Measurements from ENCODE around the gene DIAPH1. TPM values are rescaled to one million over a fixed set of nuclear protein-coding genes. Genes with fewer than 3 reads are reported as not detected.

Gene DIAPH1
- total RNA-seq, 4 donors from 2014 or later = 63.0 to 157 (median 124) TPM

- H3K4me1 ChIP-seq = peaks cover 0 to 11% (median 3%) of the 10 kb centered on the region in 3 donors
- no peaks in the 10 kb centered on the region for H3K27me3 ChIP-seq
- DNase-seq = no peak
- H3K4me3 ChIP-seq = no peak overlapping the region
- peak overlapping the region in 1 of 4 donors; percentile 9 for H3K27ac ChIP-seq
- TF ChIP-seq POLR2A (IDR thresholded peaks at IDR 0.05) (no peak), CTCF (IDR thresholded peaks at IDR 0.05) (no peak)
- H3K9me3 ChIP-seq = no peaks in the 10 kb centered on the region
- intact Hi-C loops (cut with DNase I) = no loop called here
- peaks cover 14 to 85% (median 51%) of the 10 kb centered on the region in 3 donors for H3K36me3 ChIP-seq
Observed at GRCh38 chr5:141623186-141623585, 4.4 kb upstream of the DIAPH1 start.

- intact Hi-C loops (cut with DNase I) = no loop called here
- Histone ChIP-seq H3K4me3 (peak overlapping the region; percentile 76 to 100 (median 84)), H3K4me1 (peaks cover 17 to 44% (median 21%) of the 10 kb centered on the region in 3 donors), H3K9me3 (no peaks in the 10 kb centered on the region), H3K27ac (peak overlapping the region; percentile 97 to 99 (median 97)), H3K36me3 (peaks cover 0 to 35% (median 18%) of the 10 kb centered on the region in 3 donors), H3K27me3 (no peaks in the 10 kb centered on the region)
- TF ChIP-seq CTCF (IDR thresholded peaks at IDR 0.05) = no peak
- no peak for TF ChIP-seq POLR2A (IDR thresholded peaks at IDR 0.05)
- no peak for DNase-seq
- 0 to 1% methylated on average over 30 to 36 of the region's 36 CpGs for WGBS, 2 donors
Observed at GRCh38 chr5:141618030-141618803, 583 bp downstream of the DIAPH1 start.

DNA sequence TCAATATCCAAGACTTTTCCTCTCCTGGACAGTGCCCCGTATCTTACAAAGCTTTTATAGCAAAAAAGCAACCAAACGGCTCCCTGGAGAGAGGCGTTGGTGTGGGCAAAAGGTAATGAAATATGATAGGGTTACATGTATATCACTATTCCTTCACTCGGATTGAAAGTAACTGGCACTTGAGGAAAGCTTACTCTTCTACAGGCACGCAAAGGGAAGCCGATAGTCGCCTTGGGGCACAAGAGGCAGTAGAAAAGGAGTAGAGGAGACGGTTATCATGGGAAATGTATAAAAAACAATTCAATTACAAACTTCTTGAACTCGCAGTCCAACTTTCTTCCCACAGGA, 1.1 kb downstream of the DIAPH1 start:
- Histone ChIP-seq H3K9me3 (no peaks in the 10 kb centered on the region), H3K36me3 (peaks cover 0 to 30% (median 13%) of the 10 kb centered on the region in 3 donors), H3K27ac (peak overlapping the region; percentile 97 to 99 (median 97)), H3K4me1 (peaks cover 17 to 50% (median 21%) of the 10 kb centered on the region in 3 donors), H3K4me3 (peak overlapping the region; percentile 76 to 100 (median 84)), H3K27me3 (no peaks in the 10 kb centered on the region)
- TF ChIP-seq POLR2A (IDR thresholded peaks at IDR 0.05) (no peak), CTCF (IDR thresholded peaks at IDR 0.05) (no peak)
- intact Hi-C loops (cut with DNase I) = no loop called here
- WGBS, 2 donors = 4 to 5% methylated on average over 9 of the region's 9 CpGs
- no peak for DNase-seq

- peak overlapping the region; percentile 97 to 99 (median 97) for H3K27ac ChIP-seq
- peaks cover 0 to 26% (median 9%) of the 10 kb centered on the region in 3 donors for H3K36me3 ChIP-seq
- TF ChIP-seq POLR2A (IDR thresholded peaks at IDR 0.05) (no peak), CTCF (IDR thresholded peaks at IDR 0.05) (no peak)
- WGBS, 2 donors = 28 to 31% methylated on average over 2 of the region's 2 CpGs
- H3K9me3 ChIP-seq = no peaks in the 10 kb centered on the region
- H3K4me3 ChIP-seq = peak overlapping the region in 3 of 4 donors; percentile 76 to 100 (median 90)
- peaks cover 17 to 55% (median 21%) of the 10 kb centered on the region in 3 donors for H3K4me1 ChIP-seq
- DNase-seq = no peak
- H3K27me3 ChIP-seq = no peaks in the 10 kb centered on the region
- intact Hi-C loops (cut with DNase I) = no loop called here
Observed at GRCh38 chr5:141617128-141617527, 1.7 kb downstream of the DIAPH1 start.

DNA sequence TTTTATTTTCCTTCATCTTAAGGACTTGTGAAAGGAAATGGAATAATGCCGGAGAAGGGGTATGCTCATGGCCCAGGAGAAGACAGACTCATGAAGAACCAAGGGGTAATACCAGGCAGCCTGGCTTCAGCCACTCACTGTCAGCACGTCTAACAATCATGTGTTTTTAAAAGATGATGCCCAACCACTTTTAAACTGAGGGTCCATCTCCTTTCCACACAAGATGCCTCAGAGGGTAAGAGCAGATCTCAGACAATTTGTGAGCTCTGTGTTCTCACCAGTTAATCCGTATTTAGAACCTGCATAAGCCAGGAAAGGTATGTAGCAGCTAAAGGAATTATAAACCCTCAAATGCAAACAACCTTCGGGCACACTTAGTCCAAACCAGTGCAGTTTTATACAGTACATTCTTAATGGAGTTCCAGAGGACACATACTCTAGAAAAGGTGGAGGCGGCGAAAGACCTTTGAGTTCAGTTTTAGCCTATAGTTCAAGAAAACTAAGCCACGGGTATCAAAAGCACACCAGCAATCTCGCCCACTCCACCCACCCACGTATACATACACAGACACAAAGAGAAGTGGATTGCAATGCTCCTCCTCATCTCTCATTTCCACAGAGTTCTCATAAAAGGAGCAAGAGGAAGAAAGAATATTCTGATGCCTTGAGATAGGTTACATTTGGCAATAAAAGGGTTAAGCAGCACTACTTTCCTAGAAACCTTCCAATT, 2.6 kb downstream of the DIAPH1 start:
- Histone ChIP-seq H3K27ac (peak overlapping the region in 3 of 4 donors; percentile 97 to 99 (median 97)), H3K9me3 (no peaks in the 10 kb centered on the region), H3K27me3 (no peaks in the 10 kb centered on the region), H3K36me3 (peaks cover 0 to 23% (median 6%) of the 10 kb centered on the region in 3 donors), H3K4me1 (peaks cover 17 to 65% (median 26%) of the 10 kb centered on the region in 3 donors), H3K4me3 (peak overlapping the region in 3 of 4 donors; percentile 76 to 100 (median 90))
- intact Hi-C loops (cut with DNase I) = no loop called here
- TF ChIP-seq CTCF (IDR thresholded peaks at IDR 0.05) = no peak
- 43 to 58% methylated on average over 9 of the region's 9 CpGs for WGBS, 2 donors
- DNase-seq = no peak
